ENCODE data around the gene C8G. TPM values are rescaled to one million over a fixed set of nuclear protein-coding genes. Genes with fewer than 3 reads are reported as not detected.

The C8G gene
- total RNA-seq, 1 donor from 2014 or later = not detected

GRCh38 chr9:136920069-136920468, 25.0 kb upstream of the C8G start:
- FAIRE-seq (no peak), DNase-seq (ENCODE audit: low spot score in 2 of 2) (no peak)

- DNase-seq (ENCODE audit: low spot score in 2 of 2) = no peak
- no peak for FAIRE-seq
Observed at GRCh38 chr9:136920734-136921231, 24.3 kb upstream of the C8G start.

- DNase-seq (ENCODE audit: low spot score in 2 of 2) = no peak
Observed at GRCh38 chr9:136921307-136921706, 23.7 kb upstream of the C8G start.

GRCh38 chr9:136921718-136922117, 23.3 kb upstream of the C8G start:
- no peak for FAIRE-seq
- DNase-seq (ENCODE audit: low spot score in 2 of 2) = no peak

More at GRCh38 chr9:136921307-136921706, 23.7 kb upstream of the C8G start:
- no peak for FAIRE-seq

GRCh38 chr9:136922540-136922939, 22.5 kb upstream of the C8G start:
- DNase-seq (ENCODE audit: low spot score in 2 of 2) (no peak), FAIRE-seq (no peak)

GRCh38 chr9:136923881-136924280, 21.2 kb upstream of the C8G start:
- FAIRE-seq = no peak
- no peak for DNase-seq (ENCODE audit: low spot score in 2 of 2)

- FAIRE-seq (no peak), DNase-seq (ENCODE audit: low spot score in 2 of 2) (no peak)
Observed at GRCh38 chr9:136925414-136926153, 19.5 kb upstream of the C8G start.

GRCh38 chr9:136926154-136926704, 18.8 kb upstream of the C8G start:
- DNase-seq (ENCODE audit: low spot score in 2 of 2) (no peak), FAIRE-seq (no peak)

GRCh38 chr9:136926749-136927148, 18.3 kb upstream of the C8G start:
- no peak for DNase-seq (ENCODE audit: low spot score in 2 of 2)
- FAIRE-seq = no peak

- FAIRE-seq (no peak), DNase-seq (ENCODE audit: low spot score in 2 of 2) (no peak)
Observed at GRCh38 chr9:136927343-136928271, 17.4 kb upstream of the C8G start.

- no peak for DNase-seq (ENCODE audit: low spot score in 2 of 2)
- no peak for FAIRE-seq
Observed at GRCh38 chr9:136928591-136928990, 16.5 kb upstream of the C8G start.

- no peak for DNase-seq (ENCODE audit: low spot score in 2 of 2)
- no peak for FAIRE-seq
Observed at GRCh38 chr9:136930014-136930413, 15.0 kb upstream of the C8G start.

GRCh38 chr9:136931611-136932130, 13.4 kb upstream of the C8G start:
- FAIRE-seq (no peak), DNase-seq (ENCODE audit: low spot score in 2 of 2) (no peak)

GRCh38 chr9:136934277-136934676, 10.8 kb upstream of the C8G start:
- FAIRE-seq (no peak), DNase-seq (ENCODE audit: low spot score in 2 of 2) (no peak)

- FAIRE-seq (no peak), DNase-seq (ENCODE audit: low spot score in 2 of 2) (no peak)
Observed at GRCh38 chr9:136935651-136936050, 9.4 kb upstream of the C8G start.

- DNase-seq (ENCODE audit: low spot score in 2 of 2) (no peak), FAIRE-seq (no peak)
Observed at GRCh38 chr9:136936645-136937170, 8.3 kb upstream of the C8G start.

- DNase-seq (ENCODE audit: low spot score in 2 of 2) = no peak
- FAIRE-seq = no peak
Observed at GRCh38 chr9:136937186-136938001, 7.6 kb upstream of the C8G start.

- FAIRE-seq (no peak), DNase-seq (ENCODE audit: low spot score in 2 of 2) (no peak)
Observed at GRCh38 chr9:136939431-136939995, 5.5 kb upstream of the C8G start.

GRCh38 chr9:136939996-136940525, 5.0 kb upstream of the C8G start:
- FAIRE-seq (no peak), DNase-seq (ENCODE audit: low spot score in 2 of 2) (peak in 1 of 2 donors; percentile 70)

Measured in frontal cortex (tissue), 4 donors.